Endothelial cell of hepatic sinusoid (primary cell): ENCODE measurements around the gene MYL5.
"Not testable (repeated sequence)": the region's sequence is repeated elsewhere in the genome, so short reads cannot be mapped to it uniquely, and the experiment has no call there.

Experiments used
- in situ Hi-C: cut with HindIII; loops from 2 replicates; pipeline ENCODE4 v1.10.0; 2017; ENCODE audit warnings: low sequenced_read_pairs

MYL5 gene

DNA sequence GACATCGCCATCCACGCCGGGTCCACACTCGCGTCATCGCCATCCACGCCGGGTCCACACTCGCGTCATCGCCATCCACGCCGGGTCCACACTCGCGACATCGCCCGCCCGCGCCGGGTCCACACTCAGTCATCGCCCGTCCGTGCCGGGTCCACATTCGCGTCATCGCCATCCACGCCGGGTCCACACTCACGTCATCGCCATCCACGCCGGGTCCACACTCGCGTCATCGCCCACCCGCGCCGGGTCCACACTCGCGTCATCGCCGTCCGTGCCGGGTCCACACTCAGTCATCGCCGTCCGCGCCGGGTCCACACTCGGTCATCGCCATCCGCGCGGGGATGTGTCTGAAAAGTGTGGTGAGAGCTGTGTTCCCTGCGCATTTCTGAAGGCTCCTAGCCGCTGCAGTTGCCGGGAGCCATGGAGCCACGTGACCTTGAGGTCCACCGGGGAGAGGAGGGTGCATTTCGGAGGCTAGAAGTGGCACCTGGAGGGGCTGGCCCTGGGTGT lies 48.6 kb downstream of the MYL5 start:
- in situ Hi-C loops, result no loop called here

DNA sequence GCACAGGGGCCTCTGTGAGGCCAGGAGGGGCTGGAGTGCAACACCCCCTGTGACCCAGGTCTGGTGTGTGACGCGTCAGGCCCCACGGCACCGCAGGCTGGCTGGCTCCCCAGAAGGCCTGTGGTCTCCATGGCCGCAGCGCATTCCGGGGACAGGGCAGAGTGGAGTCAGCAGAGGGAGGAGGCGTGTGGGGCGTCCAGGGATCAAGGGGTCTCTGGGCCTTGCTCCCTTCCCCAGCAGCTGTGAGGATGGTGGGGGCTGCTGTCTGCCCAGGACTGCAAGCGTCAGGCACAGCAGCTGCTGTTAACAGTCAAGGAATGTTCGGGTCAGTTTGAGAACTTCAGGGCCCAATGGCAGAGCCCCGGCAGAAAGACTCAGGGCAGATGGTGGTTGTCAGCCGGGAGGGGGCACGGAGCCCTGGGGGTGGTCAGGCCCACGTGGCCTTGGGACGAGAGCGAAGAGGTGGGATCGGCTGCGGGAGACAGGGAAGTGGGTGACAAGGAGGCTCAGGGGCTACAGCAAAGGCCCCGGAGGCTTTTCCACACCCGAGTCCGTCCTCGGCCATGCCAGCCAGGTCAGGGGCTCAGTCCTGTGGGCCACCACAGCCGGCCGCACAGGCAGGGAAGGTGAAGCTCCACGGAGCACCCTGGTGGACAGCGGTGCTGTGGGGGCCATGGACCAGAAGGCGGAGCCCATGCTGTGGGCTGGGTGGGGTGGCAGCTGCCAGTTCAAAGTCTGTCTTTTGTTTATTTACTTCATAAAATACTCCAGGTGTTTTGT lies 49.6 kb downstream of the MYL5 start:
- in situ Hi-C loops, result no loop called here

- in situ Hi-C loops, result no loop called here
Observed at GRCh38 chr4:725391-726234, 51.3 kb downstream of the MYL5 start.

DNA sequence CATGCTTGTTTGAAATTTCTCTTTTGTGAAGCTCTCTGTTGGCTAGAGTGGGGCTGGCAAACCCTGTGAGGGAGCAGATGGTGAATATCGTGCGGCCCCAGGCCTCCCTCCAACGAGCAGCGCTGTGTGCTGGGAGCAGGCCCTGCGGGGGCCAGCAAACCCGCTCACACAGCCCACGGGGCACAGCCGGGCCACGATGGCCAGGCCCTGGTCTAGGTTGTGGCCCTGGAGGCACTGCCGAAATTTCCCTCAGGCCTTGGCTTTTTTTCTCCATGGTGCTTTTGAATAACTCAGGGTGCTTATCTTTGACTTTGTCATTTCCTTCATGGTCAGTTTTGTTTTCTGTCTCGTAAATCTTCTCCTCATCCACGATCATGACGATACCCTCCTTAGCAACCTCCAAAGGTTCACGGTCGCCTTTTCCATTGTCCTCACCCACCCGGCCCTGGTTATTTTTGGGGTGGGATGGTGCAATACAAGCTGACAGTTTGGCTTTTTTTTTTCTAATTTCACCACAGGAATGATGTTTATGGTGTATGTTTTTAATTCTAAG lies 52.0 kb downstream of the MYL5 start:
- in situ Hi-C loops, result no loop called here

- in situ Hi-C loops, result no loop called here
Observed at GRCh38 chr4:726838-727237, 52.5 kb downstream of the MYL5 start.

- in situ Hi-C loops, result no loop called here
Observed at GRCh38 chr4:727576-727975, 53.2 kb downstream of the MYL5 start.

GRCh38 chr4:729336-730315 lies 55.3 kb downstream of the MYL5 start:
- in situ Hi-C loops, result no loop called here

DNA sequence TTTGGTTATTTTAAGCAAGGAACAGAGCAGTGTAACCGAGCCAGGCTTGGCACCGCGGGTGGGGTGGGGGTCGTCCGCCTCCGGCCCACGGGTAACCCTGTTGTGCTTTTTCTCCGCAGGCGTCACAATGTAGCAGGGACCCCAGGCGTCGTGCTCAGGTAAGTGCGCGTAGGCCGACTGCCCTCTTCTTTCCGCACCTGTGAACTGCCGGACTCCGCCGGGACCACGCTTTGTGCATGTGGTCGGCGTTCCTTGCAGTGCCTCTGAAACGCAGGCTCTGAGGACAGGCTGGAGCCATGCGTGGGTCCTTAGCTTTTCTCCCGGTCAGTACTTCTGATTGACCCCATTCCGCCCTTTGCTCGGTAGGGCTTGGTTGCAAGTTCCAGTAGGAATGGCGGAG lies 56.2 kb downstream of the MYL5 start:
- in situ Hi-C loops, result no loop called here

DNA sequence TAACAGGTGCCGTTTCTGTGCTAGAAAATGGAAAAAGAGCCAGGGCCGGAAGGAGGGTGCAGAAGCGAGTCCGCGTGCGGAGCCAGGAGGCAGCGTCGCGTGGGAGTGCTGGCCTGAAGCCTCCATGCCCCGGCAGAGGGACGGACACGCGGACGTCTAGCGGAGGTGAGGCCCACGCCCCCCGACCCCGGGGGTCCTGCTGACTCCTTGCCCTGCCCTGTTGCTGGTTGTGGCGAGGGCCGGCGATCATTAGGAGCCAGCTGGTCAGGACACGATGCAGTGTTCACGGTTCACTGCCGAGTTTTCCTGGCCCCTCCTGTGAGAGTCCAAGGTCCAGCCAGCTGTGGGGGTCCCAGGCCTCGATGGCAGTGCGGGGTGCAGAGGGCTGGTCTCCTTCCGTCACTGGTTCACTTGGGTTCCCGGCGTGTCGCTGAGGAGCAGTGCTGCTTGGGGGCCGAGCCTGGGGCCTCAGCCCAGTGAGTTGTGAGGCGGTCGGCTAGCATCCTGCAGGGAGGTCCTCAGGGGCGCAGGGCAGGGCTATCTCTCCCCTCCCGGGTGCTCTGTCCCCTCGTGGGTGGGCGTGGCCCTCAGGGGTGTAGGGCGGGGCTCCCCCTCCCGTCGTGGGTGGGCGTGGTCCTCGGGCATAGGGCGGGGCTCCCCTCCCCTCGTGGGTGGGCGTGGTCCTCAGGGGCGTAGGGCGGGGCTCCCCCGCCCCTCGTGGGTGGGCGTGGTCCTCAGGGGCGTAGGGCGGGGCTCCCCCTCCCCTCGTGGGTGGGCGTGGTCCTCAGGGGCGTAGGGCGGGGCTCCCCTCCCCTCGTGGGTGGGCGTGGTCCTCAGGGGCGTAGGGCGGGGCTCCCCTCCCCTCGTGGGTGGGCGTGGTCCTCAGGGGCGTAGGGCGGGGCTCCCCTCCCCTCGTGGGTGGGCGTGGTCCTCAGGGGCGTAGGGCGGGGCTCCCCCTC lies 56.9 kb downstream of the MYL5 start:
- in situ Hi-C loops, result not testable (repeated sequence)
